Caco-2 (cell line): ENCODE measurements around the gene DSCAM. TPM values are rescaled to one million over a fixed set of nuclear protein-coding genes. Genes with fewer than 3 reads are reported as not detected.

ENCODE experiments used
- BruUV-seq: library from RNA; stranded (reverse); fragments of 400-500 nt; replicated peaks from 2 replicates; lab custom pipeline; 2021; lab: Mats Ljungman, UMichigan
- CTCF ChIA-PET: fragments of 300-600 bp; sonication (Branson Sonifier 250); formaldehyde crosslinking; loops from one replicate; lab custom pipeline; 2022; ENCODE audit warnings: antibody characterized with exemption; lab: Charles Lee
- POLR2A ChIA-PET: fragments of 300-600 bp; sonication (Branson Sonifier 250); formaldehyde crosslinking; loops from one replicate; lab custom pipeline; 2022; ENCODE audit warnings: antibody characterized with exemption; lab: Charles Lee
- DNase-seq, 2 experiments: peaks; one replicate each; pipeline versions ENCODE4 v3.0.0 to v3.0.0-alpha.2; 2020 to 2022
- H3K27me3 ChIP-seq: replicated peaks from 2 replicates; pipeline ENCODE4 v1.6.0; 2011; ENCODE audit warnings: low read length; ENCODE audit not compliant: control insufficient read depth, insufficient read depth
- H3K36me3 ChIP-seq: 2 replicates; pipeline ENCODE4 v1.5.1; 2011; ENCODE audit warnings: low read length; ENCODE audit not compliant: control insufficient read depth, insufficient read depth
- H3K4me1 ChIP-seq: fragments of 250-450 bp; sonication (Bioruptor Pico); 2 replicates; pipeline ENCODE4 v1.5.1; 2020; ENCODE audit warnings: mild to moderate bottlenecking
- H3K4me3 ChIP-seq: 2 replicates; pipeline ENCODE4 v1.5.1; 2011; ENCODE audit warnings: low read depth, mild to moderate bottlenecking, control low read depth, low read length
- H3K9me3 ChIP-seq: fragments of 250-450 bp; sonication (Bioruptor Pico); 2 replicates; pipeline ENCODE4 v1.5.1; 2020; ENCODE audit warnings: mild to moderate bottlenecking, moderate library complexity
- H3K27ac Mint-ChIP-seq: one replicate; pipeline ENCODE4 v1.8.0; 2022; ENCODE audit warnings: mixed read lengths; ENCODE audit not compliant: unreplicated experiment
- H3K27me3 Mint-ChIP-seq: one replicate; pipeline ENCODE4 v1.8.0; 2022; ENCODE audit warnings: mixed read lengths; ENCODE audit not compliant: insufficient read depth, unreplicated experiment
- H3K36me3 Mint-ChIP-seq: one replicate; pipeline ENCODE4 v1.8.0; 2022; ENCODE audit warnings: mild to moderate bottlenecking, mixed read lengths; ENCODE audit not compliant: insufficient read depth, unreplicated experiment
- H3K4me1 Mint-ChIP-seq: one replicate; pipeline ENCODE4 v1.8.0; 2022; ENCODE audit warnings: low read depth, mixed read lengths; ENCODE audit not compliant: unreplicated experiment
- H3K4me3 Mint-ChIP-seq: one replicate; pipeline ENCODE4 v1.8.0; 2022; ENCODE audit warnings: mild to moderate bottlenecking, moderate library complexity, mixed read lengths; ENCODE audit not compliant: unreplicated experiment
- H3K9me3 Mint-ChIP-seq: one replicate; pipeline ENCODE4 v1.8.0; 2022; ENCODE audit warnings: mixed read lengths; ENCODE audit not compliant: unreplicated experiment
- CTCF ChIP-seq, 2 experiments: fragments of 200-600 bp in 1 of 2; IDR thresholded peaks; 1 replicate in 1 of 2; 2 replicates in 1 of 2; pipeline versions ENCODE4 v1.5.1 to v1.8.0; 2011 to 2022; ENCODE audit warnings: antibody characterized with exemption in 1 of 2, control low read depth in 1 of 2, inconsistent platforms in 1 of 2, low read depth in 1 of 2, low read length in 1 of 2, mild to moderate bottlenecking in 1 of 2, moderate library complexity in 1 of 2; ENCODE audit not compliant: insufficient read depth in 1 of 2, severe bottlenecking in 1 of 2, unreplicated experiment in 1 of 2
- intact Hi-C: fragments of 100-400 bp; cut with micrococcal nuclease; formaldehyde crosslinking; loops from one replicate; pipeline ENCODE4 v1.10.0; 2022; ENCODE audit not compliant: unreplicated experiment
- total RNA-seq: library from RNA; stranded (reverse); gene quantifications from 2 replicates; pipeline ENCODE4 v1.2.3, GENCODE V29; 2022

DSCAM gene
- total RNA-seq, 1 experiment from 2014 or later = not detected

- intact Hi-C loops = no loop called here
- no peaks in the 10 kb centered on the region for H3K9me3 ChIP-seq
- ChIA-PET POLR2A (no interaction called here), CTCF (no interaction called here)
- no peaks in the 10 kb centered on the region for H3K27me3 ChIP-seq
- H3K4me1 Mint-ChIP-seq = no peaks in the 10 kb centered on the region
- DNase-seq = no peak
- no peaks in the 10 kb centered on the region for H3K4me1 ChIP-seq
- no TSS peak for BruUV-seq
- H3K27ac Mint-ChIP-seq = no peak overlapping the region
- H3K9me3 Mint-ChIP-seq = no peaks in the 10 kb centered on the region
- no peaks in the 10 kb centered on the region for H3K36me3 Mint-ChIP-seq
- peaks cover 7% of the 10 kb centered on the region for H3K27me3 Mint-ChIP-seq
- TF ChIP-seq CTCF (IDR thresholded peaks at IDR 0.05; ENCODE audit: insufficient read depth in 1 of 2, low read depth in 1 of 2, low read length in 1 of 2, severe bottlenecking in 1 of 2, unreplicated experiment in 1 of 2) = no peak
- no peak overlapping the region for H3K4me3 ChIP-seq
- H3K4me3 Mint-ChIP-seq = no peak overlapping the region
- H3K36me3 ChIP-seq = no peaks in the 10 kb centered on the region
Measured at GRCh38 chr21:40155563-40155962, 691.4 kb downstream of the DSCAM start.

DNA sequence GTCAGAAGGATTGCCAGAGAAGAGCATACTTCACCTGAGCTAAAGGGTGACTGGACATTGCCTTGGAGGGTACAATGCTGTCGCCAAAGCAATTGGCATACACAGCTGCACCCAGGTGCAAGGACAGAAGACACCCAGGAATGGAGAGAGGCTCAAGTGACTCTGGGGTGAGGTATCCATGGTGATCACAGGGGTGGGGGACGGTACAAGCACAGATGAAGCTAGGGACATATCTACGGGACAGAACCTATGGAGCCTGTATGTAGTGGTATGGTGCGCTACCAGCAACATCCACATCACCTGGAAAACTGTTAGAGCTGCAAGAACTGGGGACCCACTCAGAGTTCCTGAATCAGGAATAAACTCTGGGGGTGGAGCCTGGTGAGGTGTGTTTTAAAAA lies 693.6 kb downstream of the DSCAM start:
- CTCF ChIA-PET = no interaction called here
- BruUV-seq = no TSS peak
- no peak overlapping the region for H3K27ac Mint-ChIP-seq
- no peak for TF ChIP-seq CTCF (IDR thresholded peaks at IDR 0.05; ENCODE audit: insufficient read depth in 1 of 2, low read depth in 1 of 2, low read length in 1 of 2, severe bottlenecking in 1 of 2, unreplicated experiment in 1 of 2)
- no peak overlapping the region for H3K4me3 Mint-ChIP-seq
- no peaks in the 10 kb centered on the region for H3K4me1 Mint-ChIP-seq
- POLR2A ChIA-PET = no interaction called here
- no peak for DNase-seq
- no peaks in the 10 kb centered on the region for H3K36me3 Mint-ChIP-seq
- no peaks in the 10 kb centered on the region for H3K9me3 Mint-ChIP-seq
- no peak overlapping the region for H3K4me3 ChIP-seq
- H3K27me3 ChIP-seq = no peaks in the 10 kb centered on the region
- no peaks in the 10 kb centered on the region for H3K9me3 ChIP-seq
- H3K27me3 Mint-ChIP-seq = peaks cover 7% of the 10 kb centered on the region
- no peaks in the 10 kb centered on the region for H3K4me1 ChIP-seq
- H3K36me3 ChIP-seq = no peaks in the 10 kb centered on the region
- intact Hi-C loops = no loop called here

GRCh38 chr21:40152476-40152875 lies 694.5 kb downstream of the DSCAM start:
- ChIA-PET POLR2A (no interaction called here), CTCF (no interaction called here)
- no peak for DNase-seq
- no TSS peak for BruUV-seq
- H3K4me3 Mint-ChIP-seq = no peak overlapping the region
- H3K9me3 ChIP-seq = no peaks in the 10 kb centered on the region
- H3K27me3 ChIP-seq = no peaks in the 10 kb centered on the region
- no peaks in the 10 kb centered on the region for H3K36me3 Mint-ChIP-seq
- no peak for TF ChIP-seq CTCF (IDR thresholded peaks at IDR 0.05; ENCODE audit: insufficient read depth in 1 of 2, low read depth in 1 of 2, low read length in 1 of 2, severe bottlenecking in 1 of 2, unreplicated experiment in 1 of 2)
- intact Hi-C loops = no loop called here
- no peaks in the 10 kb centered on the region for H3K4me1 Mint-ChIP-seq
- no peaks in the 10 kb centered on the region for H3K36me3 ChIP-seq
- no peak overlapping the region for H3K27ac Mint-ChIP-seq
- no peaks in the 10 kb centered on the region for H3K4me1 ChIP-seq
- H3K9me3 Mint-ChIP-seq = no peaks in the 10 kb centered on the region
- H3K27me3 Mint-ChIP-seq = peaks cover 7% of the 10 kb centered on the region
- no peak overlapping the region for H3K4me3 ChIP-seq
